ENCODE measurements around the gene GPAT3. TPM values are rescaled to one million over a fixed set of nuclear protein-coding genes. Genes with fewer than 3 reads are reported as not detected.
A peak's percentile ranks its signal among the peaks of the same experiment; 100 is the strongest.
"Not testable (repeated sequence)": the region's sequence is repeated elsewhere in the genome, so short reads cannot be mapped to it uniquely, and the experiment has no call there.

The GPAT3 gene
- total and polyA plus RNA-seq, 11 donors, result 21.3 to 64.5 (median 38.8) TPM

DNA sequence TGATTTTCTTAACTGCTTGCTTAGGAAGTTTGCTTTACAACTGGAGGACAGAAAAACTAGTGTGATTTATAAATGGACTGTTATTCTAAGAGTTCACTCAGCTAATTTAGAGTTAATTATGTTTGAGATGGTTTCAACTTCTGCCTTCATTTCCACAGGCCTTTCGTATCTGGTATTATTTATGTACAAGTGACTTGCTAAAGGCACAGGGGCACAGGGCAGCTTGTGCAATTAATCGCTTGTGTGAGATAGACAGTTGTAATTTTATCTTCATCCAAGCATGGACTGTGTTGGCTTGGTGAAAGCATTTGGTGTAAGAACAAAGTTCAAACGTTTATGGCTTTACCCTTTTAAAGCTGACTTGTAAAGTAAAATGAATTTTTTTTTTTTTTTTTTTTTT lies 38.3 kb downstream of the GPAT3 start:
- Histone ChIP-seq H3K9me3 (no peaks in the 10 kb centered on the region), H3K27me3 (no peaks in the 10 kb centered on the region), H3K27ac (peak overlapping the region in 8 of 12 donors; percentile 6 to 72 (median 44)), H3K4me3 (no peak overlapping the region), H3K36me3 (no peaks in the 10 kb centered on the region), H3K4me1 (peaks cover 0 to 35% (median 9%) of the 10 kb centered on the region in 12 donors)
- peak; percentile 82 to 93 (median 88) for ATAC-seq
- intact Hi-C loops (cut with DNase I), result no loop called here
- 29 to 41% (median 36%) methylated on average over 3 of the region's 3 CpGs for WGBS, 4 donors
- TF ChIP-seq, protein P1, sequence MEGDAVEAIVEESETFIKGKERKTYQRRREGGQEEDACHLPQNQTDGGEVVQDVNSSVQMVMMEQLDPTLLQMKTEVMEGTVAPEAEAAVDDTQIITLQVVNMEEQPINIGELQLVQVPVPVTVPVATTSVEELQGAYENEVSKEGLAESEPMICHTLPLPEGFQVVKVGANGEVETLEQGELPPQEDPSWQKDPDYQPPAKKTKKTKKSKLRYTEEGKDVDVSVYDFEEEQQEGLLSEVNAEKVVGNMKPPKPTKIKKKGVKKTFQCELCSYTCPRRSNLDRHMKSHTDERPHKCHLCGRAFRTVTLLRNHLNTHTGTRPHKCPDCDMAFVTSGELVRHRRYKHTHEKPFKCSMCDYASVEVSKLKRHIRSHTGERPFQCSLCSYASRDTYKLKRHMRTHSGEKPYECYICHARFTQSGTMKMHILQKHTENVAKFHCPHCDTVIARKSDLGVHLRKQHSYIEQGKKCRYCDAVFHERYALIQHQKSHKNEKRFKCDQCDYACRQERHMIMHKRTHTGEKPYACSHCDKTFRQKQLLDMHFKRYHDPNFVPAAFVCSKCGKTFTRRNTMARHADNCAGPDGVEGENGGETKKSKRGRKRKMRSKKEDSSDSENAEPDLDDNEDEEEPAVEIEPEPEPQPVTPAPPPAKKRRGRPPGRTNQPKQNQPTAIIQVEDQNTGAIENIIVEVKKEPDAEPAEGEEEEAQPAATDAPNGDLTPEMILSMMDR (IDR thresholded peaks at IDR 0.05), result no peak
- TF ChIP-seq POLR2A (IDR thresholded peaks at IDR 0.05), result no peak
- DNase-seq, result peak in 3 of 5 donors; percentile 30 to 38 (median 33)

DNA sequence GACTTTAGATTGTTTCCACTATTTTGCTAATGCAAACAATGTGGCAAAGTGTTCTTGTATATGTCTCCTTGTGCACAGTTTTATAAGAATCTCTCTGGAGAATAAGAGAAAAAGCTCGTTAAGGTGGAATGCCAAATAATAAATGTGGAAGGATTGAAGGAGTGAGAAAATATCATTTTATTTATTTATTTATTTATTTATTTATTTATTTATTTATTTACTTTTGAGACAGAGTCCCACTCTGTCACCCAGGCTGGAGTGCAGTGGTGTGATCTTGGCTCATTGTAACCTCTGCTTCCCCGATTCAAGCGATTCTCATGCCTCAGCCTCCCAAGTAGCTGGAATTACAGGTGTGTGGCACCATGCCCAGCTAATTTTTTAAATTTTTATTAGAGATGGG lies 40.3 kb downstream of the GPAT3 start:
- WGBS, 4 donors, result 92 to 95% (median 94%) methylated on average over 3 of the region's 3 CpGs
- DNase-seq; ATAC-seq; intact Hi-C loops (cut with DNase I); H3K9me3 ChIP-seq; H3K36me3 ChIP-seq; H3K27ac ChIP-seq; H3K4me3 ChIP-seq; H3K27me3 ChIP-seq: not testable (repeated sequence)
- H3K4me1 ChIP-seq, result peaks cover 0 to 23% (median 6%) of the 10 kb centered on the region in 12 donors

DNA sequence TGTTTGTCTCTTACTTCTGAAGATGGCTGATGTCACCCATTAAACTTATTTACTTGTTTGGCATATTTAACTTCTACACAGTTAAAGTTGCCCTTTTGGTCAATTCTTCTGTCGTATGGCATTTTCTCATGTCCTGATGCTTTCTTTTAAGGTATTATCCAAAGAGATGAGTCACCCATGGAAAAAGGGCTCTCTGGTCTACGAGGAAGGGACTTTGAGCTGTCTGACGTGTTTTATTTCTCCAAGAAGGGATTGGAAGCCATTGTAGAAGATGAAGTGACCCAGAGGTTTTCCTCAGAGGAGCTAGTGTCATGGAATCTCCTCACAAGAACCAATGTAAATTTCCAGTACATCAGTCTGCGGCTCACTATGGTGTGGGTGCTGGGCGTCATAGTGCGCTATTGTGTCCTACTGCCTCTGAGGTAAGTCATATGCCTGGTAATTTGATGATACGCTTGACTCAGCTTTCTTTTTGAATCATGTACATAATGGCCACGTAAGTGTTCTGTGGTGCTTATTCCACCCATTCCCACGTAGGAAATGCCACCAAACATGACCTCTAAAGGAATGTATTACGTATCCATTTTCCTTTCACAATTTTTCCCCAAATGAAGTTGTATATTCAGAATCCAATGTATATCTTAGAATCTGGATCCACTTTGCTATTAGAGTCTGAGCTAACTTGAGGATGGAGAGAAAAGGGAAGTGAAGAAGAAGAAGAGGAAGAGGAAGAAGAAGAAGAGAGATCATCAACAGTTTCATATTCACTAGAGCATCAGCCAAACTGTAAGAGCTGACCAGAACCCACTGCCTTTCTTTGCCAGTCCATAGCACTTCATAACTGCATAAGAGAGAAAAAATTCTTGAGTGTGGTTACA lies 45.7 kb downstream of the GPAT3 start:
- Histone ChIP-seq H3K9me3 (no peaks in the 10 kb centered on the region), H3K27ac (peak overlapping the region in 6 of 12 donors; percentile 13 to 61 (median 36)), H3K36me3 (peaks cover 0 to 19% (median 0%) of the 10 kb centered on the region in 9 donors), H3K4me1 (peaks cover 0 to 32% (median 8%) of the 10 kb centered on the region in 12 donors), H3K4me3 (no peak overlapping the region), H3K27me3 (no peaks in the 10 kb centered on the region)
- ATAC-seq (peak in 1 of 4 donors; percentile 21), DNase-seq (no peak)
- 90 to 92% (median 91%) methylated on average over 10 of the region's 10 CpGs for WGBS, 4 donors
- intact Hi-C loops (cut with DNase I), result no loop called here
- TF ChIP-seq POLR2A (IDR thresholded peaks at IDR 0.05), result no peak
- TF ChIP-seq, protein P1 (IDR thresholded peaks at IDR 0.05), result no peak

DNA sequence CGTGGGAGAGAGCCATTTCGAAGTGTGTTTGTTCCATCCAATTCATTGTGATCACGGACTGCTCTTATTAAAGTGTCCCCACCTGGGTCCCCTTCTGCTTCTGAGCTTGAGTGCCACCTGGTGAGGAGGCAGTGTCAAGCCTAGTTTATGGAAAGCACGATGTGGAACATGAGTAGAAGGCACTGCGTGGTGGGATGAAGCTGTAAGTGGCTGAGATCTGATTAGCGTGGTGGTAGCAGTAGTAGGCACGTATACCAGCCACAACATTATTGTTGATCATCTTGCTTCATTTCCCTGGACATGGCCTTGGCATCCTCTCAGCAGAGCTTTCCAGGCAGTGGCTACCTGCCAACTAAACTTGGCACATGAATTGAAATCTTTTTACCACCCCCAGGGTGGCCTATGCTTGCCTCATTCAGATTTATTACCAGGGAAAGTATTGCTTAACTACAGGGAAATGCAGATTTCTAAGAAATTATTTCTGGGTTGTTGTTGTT lies 46.4 kb downstream of the GPAT3 start:
- WGBS, 4 donors, result 41 to 55% (median 44%) methylated on average over 7 of the region's 7 CpGs
- DNase-seq, result peak in 4 of 5 donors; percentile 37 to 61 (median 56)
- Histone ChIP-seq H3K27me3 (no peaks in the 10 kb centered on the region), H3K4me3 (no peak overlapping the region), H3K9me3 (no peaks in the 10 kb centered on the region), H3K36me3 (peaks cover 0 to 20% (median 0%) of the 10 kb centered on the region in 9 donors), H3K27ac (peak overlapping the region in 6 of 12 donors; percentile 13 to 61 (median 36)), H3K4me1 (peaks cover 0 to 33% (median 6%) of the 10 kb centered on the region in 12 donors)
- ATAC-seq, result peak; percentile 59 to 93 (median 80)
- no peak for TF ChIP-seq POLR2A (IDR thresholded peaks at IDR 0.05)
- TF ChIP-seq, protein P1 (IDR thresholded peaks at IDR 0.05), result peak in 2 of 12 donors; percentile 18 to 25
- intact Hi-C loops (cut with DNase I), result no loop called here

Measured in heart left ventricle (tissue), 16 donors.